GM12873 (cell line): Measurements from ENCODE around the gene AFF1.

Experiments
- CTCF ChIP-seq: IDR thresholded peaks from 2 replicates; pipeline ENCODE4 v1.5.1; 2012; ENCODE audit warnings: low read depth, mild to moderate bottlenecking, moderate library complexity, low read length, control low read depth; ENCODE audit not compliant: insufficient read depth; ENCODE audit errors: missing control alignments

Gene AFF1

GRCh38 chr4:87032884-87033533, 98.2 kb downstream of the AFF1 start:
- TF ChIP-seq CTCF: no peak

- no peak for TF ChIP-seq CTCF
These were observed 99.1 kb downstream of the AFF1 start for GRCh38 chr4:87033902-87034301.

- no peak for TF ChIP-seq CTCF
These were observed 99.7 kb downstream of the AFF1 start for GRCh38 chr4:87034527-87034926.

GRCh38 chr4:87035881-87036509, 101.2 kb downstream of the AFF1 start:
- no peak for TF ChIP-seq CTCF

- TF ChIP-seq CTCF: no peak
These were observed 101.9 kb downstream of the AFF1 start for GRCh38 chr4:87036713-87037112.

GRCh38 chr4:87037671-87038334, 103.0 kb downstream of the AFF1 start:
- no peak for TF ChIP-seq CTCF

GRCh38 chr4:87038837-87039615, 104.2 kb downstream of the AFF1 start:
- no peak for TF ChIP-seq CTCF
